T-helper 22 cell (primary cell): ENCODE measurements around the gene MARK4.
"Not testable (repeated sequence)": the region's sequence is repeated elsewhere in the genome, so short reads cannot be mapped to it uniquely, and the experiment has no call there.

Experiments used
- DNase-seq: peaks from one replicate; pipeline ENCODE4 v3.0.0-alpha.2; 2020; ENCODE audit warnings: low read depth

The MARK4 gene

GRCh38 chr19:45250832-45251451 is at the start of gene MARK4:
MARK4 (plus strand) TSS chr19:45251271; CDS start chr19:45251589, 318 bp downstream.
- peak; percentile 47 for DNase-seq

GRCh38 chr19:45202637-45203036 is 48.4 kb upstream of the MARK4 start:
- no peak for DNase-seq

GRCh38 chr19:45205810-45206209 is 45.3 kb upstream of the MARK4 start:
- DNase-seq: no peak

GRCh38 chr19:45206328-45206727 is 44.7 kb upstream of the MARK4 start:
- DNase-seq: no peak

GRCh38 chr19:45211751-45212381 is 39.2 kb upstream of the MARK4 start:
- DNase-seq: no peak

GRCh38 chr19:45213031-45213430 is 38.0 kb upstream of the MARK4 start:
- no peak for DNase-seq

GRCh38 chr19:45215391-45216191 is 35.5 kb upstream of the MARK4 start:
- DNase-seq: no peak

- DNase-seq: no peak
Measured at GRCh38 chr19:45216667-45217066, 34.4 kb upstream of the MARK4 start.

GRCh38 chr19:45217193-45217956 is 33.7 kb upstream of the MARK4 start:
- no peak for DNase-seq

- no peak for DNase-seq
Measured at GRCh38 chr19:45217957-45218334, 33.1 kb upstream of the MARK4 start.

GRCh38 chr19:45218426-45218825 is 32.6 kb upstream of the MARK4 start:
- DNase-seq: no peak

- DNase-seq: no peak
Measured at GRCh38 chr19:45218911-45219743, 31.9 kb upstream of the MARK4 start.

GRCh38 chr19:45222724-45223123 is 28.3 kb upstream of the MARK4 start:
- no peak for DNase-seq

- no peak for DNase-seq
Measured at GRCh38 chr19:45223879-45224278, 27.2 kb upstream of the MARK4 start.

GRCh38 chr19:45224645-45225044 is 26.4 kb upstream of the MARK4 start:
- DNase-seq: no peak

GRCh38 chr19:45229056-45229455 is 22.0 kb upstream of the MARK4 start:
- DNase-seq: not testable (repeated sequence)

- DNase-seq: no peak
Measured at GRCh38 chr19:45231891-45232290, 19.2 kb upstream of the MARK4 start.

GRCh38 chr19:45234089-45234869 is 16.8 kb upstream of the MARK4 start:
- no peak for DNase-seq

GRCh38 chr19:45235485-45235884 is 15.6 kb upstream of the MARK4 start:
- DNase-seq: no peak

GRCh38 chr19:45238556-45238955 is 12.5 kb upstream of the MARK4 start:
- DNase-seq: no peak
